Vagina (tissue), 2 donors: Measurements from ENCODE around the gene LGALS7B. TPM values are rescaled to one million over a fixed set of nuclear protein-coding genes. Genes with fewer than 3 reads are reported as not detected.
"Not testable (repeated sequence)": the region's sequence is repeated elsewhere in the genome, so short reads cannot be mapped to it uniquely, and the experiment has no call there.

ENCODE experiments used
- DNase-seq, 2 donors: peaks; one replicate each; pipeline ENCODE4 v3.0.0-alpha.2; 2017; ENCODE audit errors: extremely low spot score in 2 of 2
- H3K27ac ChIP-seq: fragments of 200-600 bp; sonication (generic); one replicate; pipeline ENCODE4 v1.5.1; 2019
- H3K27me3 ChIP-seq: fragments of 200-600 bp; sonication (generic); one replicate; pipeline ENCODE4 v1.5.1; 2019
- H3K36me3 ChIP-seq, 2 donors: fragments of 200-600 bp; sonication (generic); one replicate each; pipeline ENCODE4 v1.5.1; 2017 to 2019
- H3K4me1 ChIP-seq: fragments of 200-600 bp; sonication (generic); one replicate; pipeline ENCODE4 v1.5.1; 2019
- H3K4me3 ChIP-seq, 2 donors: fragments of 200-600 bp; sonication (generic); 1 replicate in 1 of 2; 2 replicates in 1 of 2; pipeline ENCODE4 v1.5.1; 2016 to 2019
- H3K9me3 ChIP-seq: fragments of 200-600 bp; sonication (generic); one replicate; pipeline ENCODE4 v1.5.1; 2019
- CTCF ChIP-seq, 3 experiments: fragments of 450-650 bp in 2 of 3; fragments of 200-600 bp in 1 of 3; sonication (generic) in 1 of 3; IDR thresholded peaks; one replicate each; pipeline ENCODE4 v1.5.1; 2017 to 2019; ENCODE audit warnings: antibody characterized with exemption in 3 of 3, mild to moderate bottlenecking in 2 of 3, moderate library complexity in 2 of 3
- POLR2A ChIP-seq, 2 donors: fragments of 450-650 bp; IDR thresholded peaks; one replicate each; pipeline ENCODE4 v1.6.1; 2017; ENCODE audit warnings: antibody characterized with exemption in 2 of 2, mild to moderate bottlenecking in 2 of 2, moderate library complexity in 2 of 2
- POLR2AphosphoS5 ChIP-seq, 2 donors: sonication (generic); formaldehyde crosslinking; IDR thresholded peaks; one replicate each; pipeline ENCODE4 v1.9.0; 2017; ENCODE audit warnings: antibody characterized with exemption in 2 of 2, mild to moderate bottlenecking in 2 of 2, low read depth in 1 of 2; ENCODE audit not compliant: insufficient read depth in 1 of 2
- intact Hi-C: fragments of 100-400 bp; cut with DNase I; formaldehyde crosslinking; loops from one replicate; pipeline ENCODE4 v1.15.1; 2023
- total RNA-seq: library from RNA; depleted of rRNA; stranded (reverse); fragments of >200 nt; gene quantifications from one replicate; pipeline ENCODE4 v1.2.3, GENCODE V29; 2016

Gene LGALS7B
- total RNA-seq, 1 donor from 2014 or later, result 760 TPM

GRCh38 chr19:38817081-38817480 lies 28.1 kb downstream of the LGALS7B start:
- no peak overlapping the region for H3K27ac ChIP-seq
- H3K9me3 ChIP-seq, result no peaks in the 10 kb centered on the region
- no peak for DNase-seq
- no peaks in the 10 kb centered on the region for H3K4me1 ChIP-seq
- H3K27me3 ChIP-seq, result no peaks in the 10 kb centered on the region
- TF ChIP-seq CTCF (IDR thresholded peaks at IDR 0.05) (no peak), POLR2AphosphoS5 (IDR thresholded peaks at IDR 0.05; ENCODE audit: insufficient read depth in 1 of 2, low read depth in 1 of 2) (no peak)
- intact Hi-C loops, result no loop called here
- H3K36me3 ChIP-seq, result peaks cover 0 to 39% of the 10 kb centered on the region in 2 donors
- H3K4me3 ChIP-seq, result no peak overlapping the region

- Histone ChIP-seq H3K27ac (no peak overlapping the region), H3K9me3 (no peaks in the 10 kb centered on the region), H3K36me3 (peaks cover 0 to 50% of the 10 kb centered on the region in 2 donors), H3K27me3 (no peaks in the 10 kb centered on the region), H3K4me1 (no peaks in the 10 kb centered on the region), H3K4me3 (no peak overlapping the region)
- TF ChIP-seq POLR2AphosphoS5 (IDR thresholded peaks at IDR 0.05; ENCODE audit: insufficient read depth in 1 of 2, low read depth in 1 of 2) (no peak), POLR2A (IDR thresholded peaks at IDR 0.05) (no peak), CTCF (IDR thresholded peaks at IDR 0.05) (no peak)
- DNase-seq, result no peak
- intact Hi-C loops, result no loop called here
Measured at GRCh38 chr19:38819231-38819920, 30.4 kb downstream of the LGALS7B start.

- H3K4me1 ChIP-seq, H3K4me3 ChIP-seq, H3K27me3 ChIP-seq, H3K27ac ChIP-seq, DNase-seq, H3K9me3 ChIP-seq, intact Hi-C loops: not testable (repeated sequence)
- peaks cover 0 to 42% of the 10 kb centered on the region in 2 donors for H3K36me3 ChIP-seq
Measured at GRCh38 chr19:38821230-38821825, 32.3 kb downstream of the LGALS7B start.

- intact Hi-C loops, H3K9me3 ChIP-seq, H3K4me3 ChIP-seq, H3K27ac ChIP-seq, H3K27me3 ChIP-seq, DNase-seq: not testable (repeated sequence)
- H3K36me3 ChIP-seq, result peaks cover 0 to 59% of the 10 kb centered on the region in 2 donors
- H3K4me1 ChIP-seq, result peaks cover 29% of the 10 kb centered on the region
Measured at GRCh38 chr19:38825936-38826335, 36.9 kb downstream of the LGALS7B start.

GRCh38 chr19:38826856-38827551 lies 38.0 kb downstream of the LGALS7B start:
- DNase-seq, result no peak
- Histone ChIP-seq H3K9me3 (no peaks in the 10 kb centered on the region), H3K4me3 (no peak overlapping the region), H3K4me1 (peaks cover 32% of the 10 kb centered on the region), H3K27me3 (no peaks in the 10 kb centered on the region), H3K27ac (no peak overlapping the region), H3K36me3 (peaks cover 0 to 52% of the 10 kb centered on the region in 2 donors)
- no peak for TF ChIP-seq POLR2AphosphoS5 (IDR thresholded peaks at IDR 0.05; ENCODE audit: insufficient read depth in 1 of 2, low read depth in 1 of 2)
- TF ChIP-seq CTCF (IDR thresholded peaks at IDR 0.05), result no peak
- no peak for TF ChIP-seq POLR2A (IDR thresholded peaks at IDR 0.05)
- intact Hi-C loops, result no loop called here

- H3K27me3 ChIP-seq, intact Hi-C loops, H3K27ac ChIP-seq, DNase-seq, H3K9me3 ChIP-seq, H3K4me3 ChIP-seq: not testable (repeated sequence)
- Histone ChIP-seq H3K36me3 (peaks cover 0 to 41% of the 10 kb centered on the region in 2 donors), H3K4me1 (peaks cover 41% of the 10 kb centered on the region)
Measured at GRCh38 chr19:38829203-38829602, 40.2 kb downstream of the LGALS7B start.
